Measurements from ENCODE around the gene USP17L12.
"Not testable (repeated sequence)": the region's sequence is repeated elsewhere in the genome, so short reads cannot be mapped to it uniquely, and the experiment has no call there.

DNA sequence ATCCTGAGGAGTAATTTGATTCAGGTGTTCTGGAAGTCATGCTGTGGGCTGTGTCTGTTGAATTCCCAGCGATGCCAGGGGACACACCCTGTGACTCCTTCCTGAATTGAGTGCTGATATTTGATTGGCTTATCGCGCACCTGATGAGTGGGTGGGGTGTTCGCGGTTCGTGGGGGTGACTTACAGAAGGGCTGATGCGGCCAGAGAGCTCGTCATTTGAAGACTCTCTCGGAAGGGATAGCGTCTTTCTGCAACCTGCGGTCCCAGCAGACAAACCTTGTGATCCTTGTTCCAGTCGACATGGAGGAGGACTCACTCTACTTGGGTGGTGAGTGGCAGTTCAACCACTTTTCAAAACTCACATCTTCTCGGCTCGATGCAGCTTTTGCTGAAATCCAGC is 4.6 kb downstream of the USP17L12 start, which contains the start of gene USP17L13:
- TF ChIP-seq, protein P1, sequence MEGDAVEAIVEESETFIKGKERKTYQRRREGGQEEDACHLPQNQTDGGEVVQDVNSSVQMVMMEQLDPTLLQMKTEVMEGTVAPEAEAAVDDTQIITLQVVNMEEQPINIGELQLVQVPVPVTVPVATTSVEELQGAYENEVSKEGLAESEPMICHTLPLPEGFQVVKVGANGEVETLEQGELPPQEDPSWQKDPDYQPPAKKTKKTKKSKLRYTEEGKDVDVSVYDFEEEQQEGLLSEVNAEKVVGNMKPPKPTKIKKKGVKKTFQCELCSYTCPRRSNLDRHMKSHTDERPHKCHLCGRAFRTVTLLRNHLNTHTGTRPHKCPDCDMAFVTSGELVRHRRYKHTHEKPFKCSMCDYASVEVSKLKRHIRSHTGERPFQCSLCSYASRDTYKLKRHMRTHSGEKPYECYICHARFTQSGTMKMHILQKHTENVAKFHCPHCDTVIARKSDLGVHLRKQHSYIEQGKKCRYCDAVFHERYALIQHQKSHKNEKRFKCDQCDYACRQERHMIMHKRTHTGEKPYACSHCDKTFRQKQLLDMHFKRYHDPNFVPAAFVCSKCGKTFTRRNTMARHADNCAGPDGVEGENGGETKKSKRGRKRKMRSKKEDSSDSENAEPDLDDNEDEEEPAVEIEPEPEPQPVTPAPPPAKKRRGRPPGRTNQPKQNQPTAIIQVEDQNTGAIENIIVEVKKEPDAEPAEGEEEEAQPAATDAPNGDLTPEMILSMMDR (conservative IDR thresholded peaks at IDR 0.05 in 1 of 2, IDR thresholded peaks at IDR 0.05 in 1 of 2; ENCODE audit: extremely low read depth in 1 of 2, insufficient read depth in 1 of 2, low read depth in 1 of 2, low read length in 2 of 2): not testable (repeated sequence)
- TF ChIP-seq EZH2 (IDR thresholded peaks at IDR 0.05; ENCODE audit: borderline replicate concordance, low read length): not testable (repeated sequence)
